ENCODE data around the gene HECTD3. TPM values are rescaled to one million over a fixed set of nuclear protein-coding genes. Genes with fewer than 3 reads are reported as not detected.

HECTD3 gene
- total and polyA plus RNA-seq, 9 of the 15 experiments (the other 6 are each of a cell fraction or from before 2014, with no cell fraction given): 6.3 to 50.8 (median 18.9) TPM

DNA sequence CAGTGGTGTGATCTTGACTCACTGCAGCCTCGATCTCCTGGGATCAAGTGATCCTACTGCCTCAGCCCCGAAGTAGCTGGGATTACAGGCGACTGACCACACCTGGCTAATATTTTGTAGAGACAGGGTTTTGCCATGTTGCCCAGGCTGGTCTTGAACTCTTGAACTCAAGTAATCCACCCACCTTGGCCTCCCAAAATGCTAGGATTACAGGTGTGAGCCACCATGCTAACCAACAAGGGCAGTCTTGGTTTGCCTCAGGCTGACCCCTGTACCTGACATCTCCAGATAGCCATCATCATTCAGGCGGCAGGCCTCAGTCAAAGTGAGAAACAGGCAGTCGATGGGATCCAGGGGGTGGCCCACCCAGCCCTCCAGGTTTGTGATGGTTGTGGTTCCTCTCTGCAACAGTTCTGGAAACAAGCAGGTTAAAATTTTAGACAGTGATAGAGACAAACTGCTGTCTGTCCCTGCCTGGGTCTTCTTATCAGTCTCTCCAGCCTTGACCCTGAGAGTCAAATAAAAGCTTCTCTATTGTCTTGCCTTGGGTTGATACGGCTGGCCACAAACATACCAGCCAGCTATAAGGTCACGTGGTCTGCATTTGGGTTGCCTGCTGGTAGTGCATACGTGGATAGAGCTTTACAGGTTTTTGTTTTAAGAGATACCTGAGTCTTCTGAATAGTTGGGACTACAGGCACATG lies 27.7 kb upstream of the HECTD3 start (continued):
- TF ChIP-seq ZNF398 (CRISPR knock-in tag; IDR thresholded peaks at IDR 0.05): no peak
- peak; percentile 77; the same call in 1 of the 2 replicates for TF ChIP-seq ZEB2 (IDR thresholded peaks at IDR 0.05)
- peak; percentile 71; the same call in 1 of the 2 replicates for TF ChIP-seq TEAD2 (tag; IDR thresholded peaks at IDR 0.05)
- TF ChIP-seq, protein P1, sequence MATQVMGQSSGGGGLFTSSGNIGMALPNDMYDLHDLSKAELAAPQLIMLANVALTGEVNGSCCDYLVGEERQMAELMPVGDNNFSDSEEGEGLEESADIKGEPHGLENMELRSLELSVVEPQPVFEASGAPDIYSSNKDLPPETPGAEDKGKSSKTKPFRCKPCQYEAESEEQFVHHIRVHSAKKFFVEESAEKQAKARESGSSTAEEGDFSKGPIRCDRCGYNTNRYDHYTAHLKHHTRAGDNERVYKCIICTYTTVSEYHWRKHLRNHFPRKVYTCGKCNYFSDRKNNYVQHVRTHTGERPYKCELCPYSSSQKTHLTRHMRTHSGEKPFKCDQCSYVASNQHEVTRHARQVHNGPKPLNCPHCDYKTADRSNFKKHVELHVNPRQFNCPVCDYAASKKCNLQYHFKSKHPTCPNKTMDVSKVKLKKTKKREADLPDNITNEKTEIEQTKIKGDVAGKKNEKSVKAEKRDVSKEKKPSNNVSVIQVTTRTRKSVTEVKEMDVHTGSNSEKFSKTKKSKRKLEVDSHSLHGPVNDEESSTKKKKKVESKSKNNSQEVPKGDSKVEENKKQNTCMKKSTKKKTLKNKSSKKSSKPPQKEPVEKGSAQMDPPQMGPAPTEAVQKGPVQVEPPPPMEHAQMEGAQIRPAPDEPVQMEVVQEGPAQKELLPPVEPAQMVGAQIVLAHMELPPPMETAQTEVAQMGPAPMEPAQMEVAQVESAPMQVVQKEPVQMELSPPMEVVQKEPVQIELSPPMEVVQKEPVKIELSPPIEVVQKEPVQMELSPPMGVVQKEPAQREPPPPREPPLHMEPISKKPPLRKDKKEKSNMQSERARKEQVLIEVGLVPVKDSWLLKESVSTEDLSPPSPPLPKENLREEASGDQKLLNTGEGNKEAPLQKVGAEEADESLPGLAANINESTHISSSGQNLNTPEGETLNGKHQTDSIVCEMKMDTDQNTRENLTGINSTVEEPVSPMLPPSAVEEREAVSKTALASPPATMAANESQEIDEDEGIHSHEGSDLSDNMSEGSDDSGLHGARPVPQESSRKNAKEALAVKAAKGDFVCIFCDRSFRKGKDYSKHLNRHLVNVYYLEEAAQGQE (IDR thresholded peaks at IDR 0.05; ENCODE audit: borderline replicate concordance): peak; percentile 73
- TF ChIP-seq, protein P1 (CRISPR knock-in tag; IDR thresholded peaks at IDR 0.05; ENCODE audit: low read depth): no peak
- TF ChIP-seq ERF (CRISPR knock-in tag; IDR thresholded peaks at IDR 0.05): peak; percentile 65; the same call in 1 of the 2 replicates
- TF ChIP-seq ZNF197 (CRISPR knock-in tag; IDR thresholded peaks at IDR 0.05; ENCODE audit: low read depth): peak; percentile 73; the same call in 1 of the 2 replicates
- TF ChIP-seq ATF4 (CRISPR knock-in tag; IDR thresholded peaks at IDR 0.05): peak; percentile 11; the same call in 1 of the 2 replicates
- peak; percentile 92 for TF ChIP-seq DPF2 (IDR thresholded peaks at IDR 0.05)
- peak; percentile 95 for TF ChIP-seq EP300 (IDR thresholded peaks at IDR 0.05; ENCODE audit: low read length)
- no peak for TF ChIP-seq TBP (optimal IDR thresholded peaks at IDR 0.05; ENCODE audit: low read depth, low read length)
- TF ChIP-seq ZNF639 (CRISPR knock-in tag; conservative IDR thresholded peaks at IDR 0.05 in 1 of 2, IDR thresholded peaks at IDR 0.05 in 1 of 2): peak in 1 of 2 experiments; percentile 80; a peak in 2 of 4 replicates
- TF ChIP-seq ZNF707 (CRISPR knock-in tag; conservative IDR thresholded peaks at IDR 0.05): no peak
- peak; percentile 60; the same call in 1 of the 2 replicates for TF ChIP-seq NBN (IDR thresholded peaks at IDR 0.05; ENCODE audit: low read depth)
- TF ChIP-seq SRSF1 (IDR thresholded peaks at IDR 0.05; ENCODE audit: low read depth, low read length): no peak
